Osteoblast (primary cell): ENCODE data around the gene MTF2. TPM values are rescaled to one million over a fixed set of nuclear protein-coding genes. Genes with fewer than 3 reads are reported as not detected.

ENCODE experiments used
- DNase-seq: peaks from one replicate; pipeline ENCODE4 v3.0.0; 2011; ENCODE audit warnings: low spot score, mixed read lengths; ENCODE audit not compliant: insufficient read length; ENCODE audit errors: missing footprints
- H2AFZ ChIP-seq: 2 replicates; pipeline ENCODE4 v1.6.0; 2011; ENCODE audit warnings: mild to moderate bottlenecking, low read length
- H3K27ac ChIP-seq: 2 replicates; pipeline ENCODE4 v1.5.1; 2011; ENCODE audit warnings: mild to moderate bottlenecking, low read depth, low read length, moderate library complexity
- H3K27me3 ChIP-seq: 2 replicates; pipeline ENCODE4 v1.6.0; 2012; ENCODE audit warnings: mild to moderate bottlenecking, control low read depth, inconsistent platforms, low read length, moderate library complexity; ENCODE audit not compliant: insufficient read depth
- H3K36me3 ChIP-seq: 2 replicates; pipeline ENCODE4 v1.5.1; 2011; ENCODE audit warnings: mild to moderate bottlenecking, low read length, control low read depth, moderate library complexity; ENCODE audit not compliant: insufficient read depth
- H3K4me1 ChIP-seq: 2 replicates; pipeline ENCODE4 v1.5.1; 2011; ENCODE audit warnings: mild to moderate bottlenecking, low read length, control low read depth, moderate library complexity; ENCODE audit not compliant: insufficient read depth
- H3K4me2 ChIP-seq: 2 replicates; pipeline ENCODE4 v1.6.0; 2011; ENCODE audit warnings: mild to moderate bottlenecking, low read length; ENCODE audit not compliant: insufficient read depth
- H3K4me3 ChIP-seq: fragments of 200-600 bp; sonication (generic); 3 replicates; pipeline ENCODE4 v1.5.1; 2012; ENCODE audit warnings: mild to moderate bottlenecking, low read length, inconsistent platforms; ENCODE audit not compliant: insufficient read depth
- H3K79me2 ChIP-seq: 2 replicates; pipeline ENCODE4 v1.6.0; 2012; ENCODE audit warnings: mild to moderate bottlenecking, low read length, control low read depth, inconsistent platforms; ENCODE audit not compliant: insufficient read depth
- H3K9me3 ChIP-seq: 2 replicates; pipeline ENCODE4 v1.5.1; 2011; ENCODE audit warnings: low read depth, low read length, control low read depth
- H4K20me1 ChIP-seq: 2 replicates; pipeline ENCODE4 v1.6.0; 2012; ENCODE audit warnings: mild to moderate bottlenecking, low read length, control low read depth; ENCODE audit not compliant: insufficient read depth
- CTCF ChIP-seq: IDR thresholded peaks from 2 replicates; pipeline ENCODE4 v1.5.1; 2011; ENCODE audit warnings: mild to moderate bottlenecking, low read depth, low read length, moderate library complexity; ENCODE audit errors: extremely low read depth
- total RNA-seq: library from RNA; depleted of rRNA; stranded (reverse); fragments of >200 nt; gene quantifications from 2 replicates; pipeline ENCODE4 v1.2.3, GENCODE V29; 2012

The MTF2 gene
- total RNA-seq, 1 donor, result 15.9 TPM

GRCh38 chr1:93033029-93033428 is 46.1 kb upstream of the MTF2 start:
- H3K4me1 ChIP-seq, result no peaks in the 10 kb centered on the region
- no peaks in the 10 kb centered on the region for H4K20me1 ChIP-seq
- H3K36me3 ChIP-seq, result no peaks in the 10 kb centered on the region
- H3K4me2 ChIP-seq, result no peak overlapping the region
- no peak overlapping the region for H3K27ac ChIP-seq
- no peak for TF ChIP-seq CTCF
- H3K9me3 ChIP-seq, result no peaks in the 10 kb centered on the region
- no peak overlapping the region for H3K4me3 ChIP-seq
- no peak overlapping the region for H2AFZ ChIP-seq
- H3K79me2 ChIP-seq, result no peaks in the 10 kb centered on the region
- no peak for DNase-seq
- H3K27me3 ChIP-seq, result peaks cover 16% of the 10 kb centered on the region

- Histone ChIP-seq H3K4me3 (no peak overlapping the region), H3K4me1 (no peaks in the 10 kb centered on the region), H3K79me2 (no peaks in the 10 kb centered on the region), H3K27ac (no peak overlapping the region), H2AFZ (no peak overlapping the region), H3K36me3 (no peaks in the 10 kb centered on the region), H4K20me1 (no peaks in the 10 kb centered on the region), H3K4me2 (no peak overlapping the region), H3K9me3 (no peaks in the 10 kb centered on the region), H3K27me3 (peaks cover 13% of the 10 kb centered on the region)
- TF ChIP-seq CTCF, result no peak
- no peak for DNase-seq
Observed at GRCh38 chr1:93033785-93034184, 45.3 kb upstream of the MTF2 start.

GRCh38 chr1:93034397-93034796 is 44.7 kb upstream of the MTF2 start:
- H3K79me2 ChIP-seq, result no peaks in the 10 kb centered on the region
- H3K4me1 ChIP-seq, result no peaks in the 10 kb centered on the region
- no peaks in the 10 kb centered on the region for H4K20me1 ChIP-seq
- H3K4me3 ChIP-seq, result no peak overlapping the region
- no peaks in the 10 kb centered on the region for H3K36me3 ChIP-seq
- H3K27ac ChIP-seq, result no peak overlapping the region
- no peak overlapping the region for H3K4me2 ChIP-seq
- H2AFZ ChIP-seq, result no peak overlapping the region
- H3K9me3 ChIP-seq, result no peaks in the 10 kb centered on the region
- H3K27me3 ChIP-seq, result peaks cover 9% of the 10 kb centered on the region
- TF ChIP-seq CTCF, result no peak
- DNase-seq, result no peak

- H3K4me3 ChIP-seq, result no peak overlapping the region
- H2AFZ ChIP-seq, result no peak overlapping the region
- no peak overlapping the region for H3K27ac ChIP-seq
- H3K4me2 ChIP-seq, result no peak overlapping the region
- H4K20me1 ChIP-seq, result no peaks in the 10 kb centered on the region
- no peaks in the 10 kb centered on the region for H3K9me3 ChIP-seq
- no peaks in the 10 kb centered on the region for H3K79me2 ChIP-seq
- H3K4me1 ChIP-seq, result no peaks in the 10 kb centered on the region
- H3K27me3 ChIP-seq, result peaks cover 1% of the 10 kb centered on the region
- no peak for TF ChIP-seq CTCF
- no peaks in the 10 kb centered on the region for H3K36me3 ChIP-seq
- no peak for DNase-seq
Observed at GRCh38 chr1:93036672-93037071, 42.4 kb upstream of the MTF2 start.
